Stimulated activated CD8-positive, alpha-beta memory T cell treated with anti-CD3 and anti-CD28 coated beads, Interleukin-2, amount 100 ng/mL, for 48 hours (primary cell): ENCODE measurements around the gene FUT3.
"Not testable (repeated sequence)": the region's sequence is repeated elsewhere in the genome, so short reads cannot be mapped to it uniquely, and the experiment has no call there.

Experiments
- DNase-seq, 2 donors: peaks; one replicate each; pipeline ENCODE4 v3.0.0-alpha.2; 2020; ENCODE audit warnings: low read depth in 2 of 2

Gene FUT3

GRCh38 chr19:5851302-5851701 lies at the start of gene FUT3:
FUT3 (minus strand) TSS chr19:5851449.
- DNase-seq = no peak

- DNase-seq = no peak
Observed at GRCh38 chr19:5900976-5901375, 49.7 kb upstream of the FUT3 start.

GRCh38 chr19:5899728-5900526 lies 48.7 kb upstream of the FUT3 start:
- DNase-seq = no peak

GRCh38 chr19:5897189-5897969 lies 46.1 kb upstream of the FUT3 start:
- no peak for DNase-seq

- no peak for DNase-seq
Observed at GRCh38 chr19:5896365-5897076, 45.3 kb upstream of the FUT3 start.

- no peak for DNase-seq
Observed at GRCh38 chr19:5895890-5896289, 44.6 kb upstream of the FUT3 start.

- DNase-seq = no peak
Observed at GRCh38 chr19:5895409-5895808, 44.2 kb upstream of the FUT3 start.

GRCh38 chr19:5894704-5895349 lies 43.6 kb upstream of the FUT3 start:
- no peak for DNase-seq

GRCh38 chr19:5893907-5894703 lies 42.9 kb upstream of the FUT3 start:
- no peak for DNase-seq

GRCh38 chr19:5893296-5893903 lies 42.2 kb upstream of the FUT3 start:
- DNase-seq = no peak

GRCh38 chr19:5892772-5893275 lies 41.6 kb upstream of the FUT3 start:
- no peak for DNase-seq

GRCh38 chr19:5891938-5892771 lies 40.9 kb upstream of the FUT3 start:
- no peak for DNase-seq

GRCh38 chr19:5891572-5891937 lies 40.3 kb upstream of the FUT3 start:
- no peak for DNase-seq

GRCh38 chr19:5890099-5890498 lies 38.9 kb upstream of the FUT3 start:
- DNase-seq = no peak

- DNase-seq = no peak
Observed at GRCh38 chr19:5889288-5889971, 38.2 kb upstream of the FUT3 start.

GRCh38 chr19:5884065-5884811 lies 33.0 kb upstream of the FUT3 start:
- DNase-seq = not testable (repeated sequence)

- DNase-seq = not testable (repeated sequence)
Observed at GRCh38 chr19:5883157-5883873, 32.1 kb upstream of the FUT3 start.
